Measurements from ENCODE around the gene SMIM41.

The SMIM41 gene

GRCh38 chr12:52036587-52037171, 42.8 kb upstream of the SMIM41 start:
- DNase-seq (ENCODE audit: extremely low read depth, low read depth), result no peak
- no peak for TF ChIP-seq CTCF (IDR thresholded peaks at IDR 0.05; ENCODE audit: low read depth, low read length)

- no peak for DNase-seq (ENCODE audit: extremely low read depth, low read depth)
- TF ChIP-seq CTCF (IDR thresholded peaks at IDR 0.05; ENCODE audit: low read depth, low read length), result peak; percentile 5
Observed at GRCh38 chr12:52037248-52037861, 42.1 kb upstream of the SMIM41 start.

GRCh38 chr12:52038447-52038846, 41.1 kb upstream of the SMIM41 start:
- no peak for DNase-seq (ENCODE audit: extremely low read depth, low read depth)
- no peak for TF ChIP-seq CTCF (IDR thresholded peaks at IDR 0.05; ENCODE audit: low read depth, low read length)

DNA sequence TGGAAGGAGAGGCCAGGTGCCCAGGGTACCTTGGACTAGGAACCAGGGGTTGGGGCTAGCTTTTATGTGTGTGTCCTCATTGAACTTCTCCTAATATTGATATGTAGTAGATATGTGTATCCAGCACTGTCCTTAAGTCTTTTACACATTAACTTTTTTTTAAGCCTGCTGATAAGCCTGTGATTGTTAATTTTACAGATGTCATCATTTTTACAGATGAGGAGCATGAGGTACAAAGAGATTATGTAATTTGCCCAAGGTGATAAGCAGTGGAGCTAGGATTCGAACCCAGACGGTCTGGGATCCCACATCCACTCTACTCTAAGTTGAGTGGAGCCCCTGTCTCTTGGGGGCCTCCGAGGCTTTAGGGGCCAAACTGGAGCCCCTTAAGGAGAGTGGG, 38.5 kb upstream of the SMIM41 start:
- TF ChIP-seq CTCF (IDR thresholded peaks at IDR 0.05; ENCODE audit: low read depth, low read length), result no peak
- no peak for DNase-seq (ENCODE audit: extremely low read depth, low read depth)

DNA sequence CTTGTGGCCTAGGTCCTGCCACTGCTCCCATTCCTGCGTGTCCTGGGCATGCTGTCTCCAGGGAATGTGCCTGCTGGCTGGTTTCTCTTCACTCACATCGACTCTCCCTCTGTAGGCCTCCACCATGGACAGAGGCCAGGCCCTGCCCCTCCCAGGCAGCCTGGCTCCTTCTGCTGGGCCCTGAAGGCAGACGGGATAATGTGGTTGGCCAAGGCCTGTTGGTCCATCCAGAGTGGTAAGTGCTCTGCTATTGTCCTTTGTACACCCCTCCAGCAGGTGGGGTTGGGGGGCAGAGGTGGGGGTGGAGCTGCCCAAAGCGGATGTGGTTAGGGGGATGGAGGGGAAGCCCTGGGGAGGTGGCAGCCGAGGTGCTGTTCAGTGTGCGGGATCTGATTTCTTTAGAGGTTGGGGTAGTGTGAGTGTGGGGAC, 37.8 kb upstream of the SMIM41 start:
- DNase-seq (ENCODE audit: extremely low read depth, low read depth), result no peak
- TF ChIP-seq CTCF (IDR thresholded peaks at IDR 0.05; ENCODE audit: low read depth, low read length), result no peak

GRCh38 chr12:52042706-52043385, 36.7 kb upstream of the SMIM41 start:
- DNase-seq (ENCODE audit: extremely low read depth, low read depth), result no peak
- TF ChIP-seq CTCF (IDR thresholded peaks at IDR 0.05; ENCODE audit: low read depth, low read length), result no peak

Data from AG09319 (cell line).